ENCODE results near the gene COL4A6. TPM values are rescaled to one million over a fixed set of nuclear protein-coding genes. Genes with fewer than 3 reads are reported as not detected.
A peak's percentile ranks its signal among the peaks of the same experiment; 100 is the strongest.

COL4A6 gene
- total and polyA plus RNA-seq, 2 of the 4 experiments (the other 2 are of a cell fraction), result 0.36 to 0.74 TPM

DNA sequence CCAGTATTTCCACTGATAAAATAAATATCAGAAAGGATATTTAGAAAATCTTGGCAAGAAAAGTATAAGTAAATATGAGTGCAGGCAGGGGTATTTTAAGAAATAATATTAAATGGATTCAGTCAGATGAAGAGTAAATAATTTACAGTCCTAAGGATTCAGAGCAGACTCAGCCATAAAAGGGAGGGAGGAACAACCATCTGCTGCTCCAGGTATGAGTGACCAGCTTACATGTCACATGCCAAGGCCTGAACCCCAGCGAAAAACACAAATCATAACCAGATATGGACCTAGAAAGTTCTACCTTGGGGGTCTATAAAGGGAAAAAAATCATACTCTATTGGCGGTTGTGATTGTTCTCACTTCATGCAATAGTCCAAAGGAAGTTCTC, 166.8 kb downstream of the COL4A6 start:
- POLR2A ChIA-PET (ENCODE audit: unreplicated experiment), result interaction anchor here (1.0 kb wide), 1 partner anchor 14 kb away, joined by 3 read pairs; no protein-coding TSS in a partner anchor
- H3K9ac ChIP-seq (ENCODE audit: low read depth, low read length), result no peak overlapping the region
- DNase-seq, result no peak
- dilution Hi-C loops (cut with HindIII; ENCODE audit: low sequenced_read_pairs, unreplicated experiment), result no loop called here
- peak overlapping the region; percentile 50 for H3K18ac ChIP-seq (ENCODE audit: low read depth, low read length)
- intact Hi-C loops (cut with micrococcal nuclease), result no loop called here
- ATAC-seq (ENCODE audit: low read depth), result peak; percentile 50; the same call in 1 of the 2 replicates
- in situ Hi-C loops (cut with MboI; ENCODE audit: low sequenced_read_pairs), result no loop called here
- H3K4me2 ChIP-seq (ENCODE audit: low read depth, low read length), result no peak overlapping the region
- no peak overlapping the region for H2AK5ac ChIP-seq (ENCODE audit: low read depth, low read length)
- H3K4ac ChIP-seq (ENCODE audit: low read depth, low read length), result peak overlapping the region; percentile 37
- no peak overlapping the region for H4K5ac ChIP-seq (ENCODE audit: low read depth, low read length)
- H3K56ac ChIP-seq (ENCODE audit: extremely low read depth, insufficient read depth, low read length), result no peak overlapping the region
- H4K8ac ChIP-seq (ENCODE audit: low read depth in 2 of 2, low read length in 2 of 2), result peak overlapping the region in 1 of 2 experiments; percentile 86; a peak in 2 of 4 replicates
- no peak overlapping the region for H3K23ac ChIP-seq (ENCODE audit: low read depth, low read length)
- no TSS peak for BruUV-seq (replicated peaks)
- H3K9me3 ChIP-seq (ENCODE audit: control insufficient read depth, insufficient read depth, low read length), result no peaks in the 10 kb centered on the region
- H2AFZ ChIP-seq (replicated peaks; ENCODE audit: low read length, poor library complexity), result no peak overlapping the region
- H4K91ac ChIP-seq (ENCODE audit: insufficient read depth, low read depth, low read length), result no peak overlapping the region
- no peaks in the 10 kb centered on the region for H3K79me1 ChIP-seq (ENCODE audit: low read depth in 1 of 2, low read length in 2 of 2)
- H4K20me1 ChIP-seq (ENCODE audit: insufficient read depth, low read length), result no peaks in the 10 kb centered on the region
- no peaks in the 10 kb centered on the region for H3K36me3 ChIP-seq (ENCODE audit: control insufficient read depth, insufficient read depth, low read length)
- H2AK9ac ChIP-seq (replicated peaks; ENCODE audit: low read depth, low read length, poor library complexity), result no peak overlapping the region
- peak overlapping the region; percentile 74; the same call in 1 of the 2 replicates for H2BK20ac ChIP-seq (ENCODE audit: low read depth, low read length)
- H3K27me3 ChIP-seq (ENCODE audit: control insufficient read depth, insufficient read depth, low read length), result peaks cover 2% of the 10 kb centered on the region; the same call in 1 of the 2 replicates
- H3K4me1 ChIP-seq (ENCODE audit: control insufficient read depth, insufficient read depth, low read length), result peaks cover 6% of the 10 kb centered on the region
- peak overlapping the region; percentile 82; the same call in 1 of the 2 replicates for H2BK120ac ChIP-seq (ENCODE audit: low read depth, low read length)
- H2BK15ac ChIP-seq (ENCODE audit: low read depth, low read length), result no peak overlapping the region
- no peak overlapping the region for H3K4me3 ChIP-seq (ENCODE audit: insufficient read depth, low read depth, low read length)
- no CpG with 5 or more reads among the region's 2 CpGs for WGBS, 2 experiments (ENCODE audit: extremely low coverage in 2 of 2, insufficient read length in 1 of 2)
- peak overlapping the region; percentile 96; the same call in 1 of the 2 replicates for H3K27ac ChIP-seq (ENCODE audit: insufficient read depth, low read length)
- no peaks in the 10 kb centered on the region; the same call in 1 of the 2 replicates for H3K9me1 ChIP-seq (ENCODE audit: insufficient read depth, low read length)
- H3K14ac ChIP-seq (replicated peaks; ENCODE audit: low read depth, low read length), result no peak overlapping the region
- no peak for TF ChIP-seq CTCF (conservative IDR thresholded peaks at IDR 0.05; ENCODE audit: low read depth, low read length)
- TF ChIP-seq RFX5 (IDR thresholded peaks at IDR 0.05; ENCODE audit: low read depth, low read length), result no peak
- CTCF ChIA-PET, result interaction anchor here (1.1 kb wide), 1 partner anchor 31 kb away, joined by 3 read pairs; no protein-coding TSS in a partner anchor
- no peak overlapping the region for H2BK5ac ChIP-seq (ENCODE audit: low read depth, low read length, poor library complexity, severe bottlenecking)
